Measurements from ENCODE around the gene PAFAH2. TPM values are rescaled to one million over a fixed set of nuclear protein-coding genes. Genes with fewer than 3 reads are reported as not detected.

Gene PAFAH2
- total RNA-seq, 1 experiment from 2014 or later, result 8.5 TPM

- no peak for ATAC-seq
- no TSS peak for BruUV-seq (replicated peaks)
- POLR2A ChIA-PET, result no interaction called here
- no peaks in the 10 kb centered on the region for H3K4me1 ChIP-seq (ENCODE audit: control insufficient read depth, insufficient read depth, low read length)
- no peaks in the 10 kb centered on the region for H3K9me3 ChIP-seq (ENCODE audit: control insufficient read depth, insufficient read depth, low read depth, low read length)
- in situ Hi-C loops (cut with HindIII; ENCODE audit: low pct_unique_long_range_greater_than_20kb, low sequenced_read_pairs) (no loop called here), intact Hi-C loops (cut with micrococcal nuclease; ENCODE audit: unreplicated experiment) (no loop called here)
- TF ChIP-seq TCF7L2 (IDR thresholded peaks at IDR 0.05; ENCODE audit: low read depth, low read length) (no peak), SIN3A (IDR thresholded peaks at IDR 0.05; ENCODE audit: borderline replicate concordance, insufficient read depth, low read depth, low read length) (no peak), POLR2AphosphoS5 (IDR thresholded peaks at IDR 0.05; ENCODE audit: low read depth, low read length) (no peak)
- TF ChIP-seq, protein P1, sequence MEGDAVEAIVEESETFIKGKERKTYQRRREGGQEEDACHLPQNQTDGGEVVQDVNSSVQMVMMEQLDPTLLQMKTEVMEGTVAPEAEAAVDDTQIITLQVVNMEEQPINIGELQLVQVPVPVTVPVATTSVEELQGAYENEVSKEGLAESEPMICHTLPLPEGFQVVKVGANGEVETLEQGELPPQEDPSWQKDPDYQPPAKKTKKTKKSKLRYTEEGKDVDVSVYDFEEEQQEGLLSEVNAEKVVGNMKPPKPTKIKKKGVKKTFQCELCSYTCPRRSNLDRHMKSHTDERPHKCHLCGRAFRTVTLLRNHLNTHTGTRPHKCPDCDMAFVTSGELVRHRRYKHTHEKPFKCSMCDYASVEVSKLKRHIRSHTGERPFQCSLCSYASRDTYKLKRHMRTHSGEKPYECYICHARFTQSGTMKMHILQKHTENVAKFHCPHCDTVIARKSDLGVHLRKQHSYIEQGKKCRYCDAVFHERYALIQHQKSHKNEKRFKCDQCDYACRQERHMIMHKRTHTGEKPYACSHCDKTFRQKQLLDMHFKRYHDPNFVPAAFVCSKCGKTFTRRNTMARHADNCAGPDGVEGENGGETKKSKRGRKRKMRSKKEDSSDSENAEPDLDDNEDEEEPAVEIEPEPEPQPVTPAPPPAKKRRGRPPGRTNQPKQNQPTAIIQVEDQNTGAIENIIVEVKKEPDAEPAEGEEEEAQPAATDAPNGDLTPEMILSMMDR (IDR thresholded peaks at IDR 0.05), result no peak
- TF ChIP-seq, protein P2, sequence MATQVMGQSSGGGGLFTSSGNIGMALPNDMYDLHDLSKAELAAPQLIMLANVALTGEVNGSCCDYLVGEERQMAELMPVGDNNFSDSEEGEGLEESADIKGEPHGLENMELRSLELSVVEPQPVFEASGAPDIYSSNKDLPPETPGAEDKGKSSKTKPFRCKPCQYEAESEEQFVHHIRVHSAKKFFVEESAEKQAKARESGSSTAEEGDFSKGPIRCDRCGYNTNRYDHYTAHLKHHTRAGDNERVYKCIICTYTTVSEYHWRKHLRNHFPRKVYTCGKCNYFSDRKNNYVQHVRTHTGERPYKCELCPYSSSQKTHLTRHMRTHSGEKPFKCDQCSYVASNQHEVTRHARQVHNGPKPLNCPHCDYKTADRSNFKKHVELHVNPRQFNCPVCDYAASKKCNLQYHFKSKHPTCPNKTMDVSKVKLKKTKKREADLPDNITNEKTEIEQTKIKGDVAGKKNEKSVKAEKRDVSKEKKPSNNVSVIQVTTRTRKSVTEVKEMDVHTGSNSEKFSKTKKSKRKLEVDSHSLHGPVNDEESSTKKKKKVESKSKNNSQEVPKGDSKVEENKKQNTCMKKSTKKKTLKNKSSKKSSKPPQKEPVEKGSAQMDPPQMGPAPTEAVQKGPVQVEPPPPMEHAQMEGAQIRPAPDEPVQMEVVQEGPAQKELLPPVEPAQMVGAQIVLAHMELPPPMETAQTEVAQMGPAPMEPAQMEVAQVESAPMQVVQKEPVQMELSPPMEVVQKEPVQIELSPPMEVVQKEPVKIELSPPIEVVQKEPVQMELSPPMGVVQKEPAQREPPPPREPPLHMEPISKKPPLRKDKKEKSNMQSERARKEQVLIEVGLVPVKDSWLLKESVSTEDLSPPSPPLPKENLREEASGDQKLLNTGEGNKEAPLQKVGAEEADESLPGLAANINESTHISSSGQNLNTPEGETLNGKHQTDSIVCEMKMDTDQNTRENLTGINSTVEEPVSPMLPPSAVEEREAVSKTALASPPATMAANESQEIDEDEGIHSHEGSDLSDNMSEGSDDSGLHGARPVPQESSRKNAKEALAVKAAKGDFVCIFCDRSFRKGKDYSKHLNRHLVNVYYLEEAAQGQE (IDR thresholded peaks at IDR 0.05; ENCODE audit: insufficient read depth in 1 of 2, low read depth in 2 of 2, low read length in 1 of 2), result no peak
- no peaks in the 10 kb centered on the region for H3K27me3 ChIP-seq (ENCODE audit: control insufficient read depth, insufficient read depth, low read length)
- H3K27ac ChIP-seq (ENCODE audit: low read length), result no peak overlapping the region
- no peak overlapping the region for H3K4me3 ChIP-seq (ENCODE audit: low read depth in 2 of 2, low read length in 2 of 2)
- H3K36me3 ChIP-seq (ENCODE audit: control insufficient read depth, insufficient read depth, low read length), result peaks cover 2% of the 10 kb centered on the region; the same call in 1 of the 2 replicates
- CTCF ChIA-PET, result no interaction called here
- DNase-seq (ENCODE audit: low read depth, low spot score), result no peak
Measured at GRCh38 chr1:25958465-25958864, 39.4 kb downstream of the PAFAH2 start.

DNA sequence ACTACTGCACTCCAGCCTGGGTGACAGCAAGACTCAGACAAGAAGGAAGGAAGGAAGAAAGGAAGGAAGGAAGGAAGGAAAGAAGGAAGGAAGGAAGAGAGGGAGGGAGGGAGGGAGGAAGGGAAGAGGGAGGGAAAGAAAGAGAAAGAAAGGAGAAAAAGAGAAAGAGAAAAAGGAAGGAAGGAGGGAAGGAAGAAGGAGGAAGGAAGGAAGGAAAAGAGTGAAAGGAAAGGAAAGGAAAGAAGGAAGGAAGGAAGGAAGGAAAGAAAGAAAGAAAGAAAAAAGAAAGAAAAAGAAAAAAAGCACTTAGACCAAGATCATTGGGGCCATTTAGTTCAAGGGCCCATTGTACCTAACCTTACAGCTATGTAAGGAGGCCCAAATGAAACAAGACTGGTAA is 42.3 kb downstream of the PAFAH2 start:
- in situ Hi-C loops (cut with HindIII; ENCODE audit: low pct_unique_long_range_greater_than_20kb, low sequenced_read_pairs) (no loop called here), intact Hi-C loops (cut with micrococcal nuclease; ENCODE audit: unreplicated experiment) (no loop called here)
- Histone ChIP-seq H3K9me3 (ENCODE audit: control insufficient read depth, insufficient read depth, low read depth, low read length) (no peaks in the 10 kb centered on the region), H3K4me1 (ENCODE audit: control insufficient read depth, insufficient read depth, low read length) (no peaks in the 10 kb centered on the region), H3K36me3 (ENCODE audit: control insufficient read depth, insufficient read depth, low read length) (no peaks in the 10 kb centered on the region), H3K27me3 (ENCODE audit: control insufficient read depth, insufficient read depth, low read length) (no peaks in the 10 kb centered on the region), H3K27ac (ENCODE audit: low read length) (no peak overlapping the region), H3K4me3 (ENCODE audit: low read depth in 2 of 2, low read length in 2 of 2) (no peak overlapping the region)
- ATAC-seq (no peak), DNase-seq (ENCODE audit: low read depth, low spot score) (no peak)
- POLR2A ChIA-PET, result no interaction called here
- TF ChIP-seq POLR2AphosphoS5 (IDR thresholded peaks at IDR 0.05; ENCODE audit: low read depth, low read length) (no peak), SIN3A (IDR thresholded peaks at IDR 0.05; ENCODE audit: borderline replicate concordance, insufficient read depth, low read depth, low read length) (no peak), TCF7L2 (IDR thresholded peaks at IDR 0.05; ENCODE audit: low read depth, low read length) (no peak)
- TF ChIP-seq, protein P2 (IDR thresholded peaks at IDR 0.05; ENCODE audit: insufficient read depth in 1 of 2, low read depth in 2 of 2, low read length in 1 of 2), result no peak
- TF ChIP-seq, protein P1 (IDR thresholded peaks at IDR 0.05), result no peak
- CTCF ChIA-PET, result no interaction called here
- no TSS peak for BruUV-seq (replicated peaks)

Measured in Panc1 (cell line).